OCI-LY1 (cell line): Measurements from ENCODE around the gene FBXO10.
A peak's percentile ranks its signal among the peaks of the same experiment; 100 is the strongest.

Experiments used
- H2AFZ ChIP-seq: fragments of 200-600 bp; sonication (generic), shearing (Covaris generic); 2 replicates; pipeline ENCODE4 v1.6.0; 2014; ENCODE audit warnings: antibody characterized with exemption, mild to moderate bottlenecking, low read length
- H3F3A ChIP-seq: fragments of 200-600 bp; sonication (generic), shearing (Covaris generic); 2 replicates; pipeline ENCODE4 v1.6.0; 2014; ENCODE audit warnings: mild to moderate bottlenecking, antibody characterized with exemption, low read length, moderate library complexity; ENCODE audit not compliant: insufficient read depth
- H3K27ac ChIP-seq: fragments of 200-600 bp; sonication (generic); 2 replicates; pipeline ENCODE4 v1.5.1; 2014; ENCODE audit warnings: low read length, mixed run types, mild to moderate bottlenecking, low read depth; ENCODE audit not compliant: poor library complexity, severe bottlenecking
- H3K27me3 ChIP-seq: fragments of 200-600 bp; sonication (generic); 2 replicates; pipeline ENCODE4 v1.6.0; 2014; ENCODE audit warnings: antibody characterized with exemption, mild to moderate bottlenecking, low read length, moderate library complexity; ENCODE audit not compliant: insufficient read depth
- H3K36me3 ChIP-seq: fragments of 200-600 bp; sonication (generic); 2 replicates; pipeline ENCODE4 v1.6.1; 2014; ENCODE audit warnings: mild to moderate bottlenecking, antibody characterized with exemption, low read length, moderate library complexity, mixed read lengths; ENCODE audit not compliant: insufficient read depth
- H3K4me1 ChIP-seq: fragments of 200-600 bp; sonication (generic); 2 replicates; pipeline ENCODE4 v1.5.1; 2014; ENCODE audit warnings: mild to moderate bottlenecking, low read length, moderate library complexity; ENCODE audit not compliant: insufficient read depth, severe bottlenecking
- H3K4me2 ChIP-seq: fragments of 200-600 bp; sonication (generic), shearing (Covaris generic); 2 replicates; pipeline ENCODE4 v1.6.1; 2014; ENCODE audit warnings: low read length
- H3K4me3 ChIP-seq: fragments of 200-600 bp; sonication (generic); 2 replicates; pipeline ENCODE4 v1.5.1; 2014; ENCODE audit warnings: low read length, low read depth, mild to moderate bottlenecking, mixed read lengths; ENCODE audit not compliant: poor library complexity, severe bottlenecking
- H3K79me2 ChIP-seq: fragments of 200-600 bp; shearing (Covaris generic); 2 replicates; pipeline ENCODE4 v1.6.1; 2016; ENCODE audit warnings: mixed run types, low read length, mixed read lengths; ENCODE audit not compliant: insufficient read depth
- H3K9ac ChIP-seq: fragments of 200-600 bp; sonication (generic), shearing (Covaris generic); 2 replicates; pipeline ENCODE4 v1.6.1; 2014; ENCODE audit warnings: mild to moderate bottlenecking, low read length, mixed read lengths
- H3K9me2 ChIP-seq: fragments of 200-600 bp; sonication (generic), shearing (Covaris generic); 2 replicates; pipeline ENCODE4 v1.6.1; 2014; ENCODE audit warnings: low read depth, mild to moderate bottlenecking, low read length, mixed read lengths
- H3K9me3 ChIP-seq: fragments of 200-600 bp; shearing (Covaris generic); 2 replicates; pipeline ENCODE4 v1.6.1; 2014; ENCODE audit warnings: low read length, mixed read lengths
- H4K20me1 ChIP-seq: fragments of 200-600 bp; sonication (generic), shearing (Covaris generic); 2 replicates; pipeline ENCODE4 v1.6.0; 2016; ENCODE audit warnings: mild to moderate bottlenecking, low read length; ENCODE audit not compliant: insufficient read depth
- EZH2 ChIP-seq: fragments of 200-600 bp; sonication (generic), shearing (Covaris generic); IDR thresholded peaks from 2 replicates; pipeline ENCODE4 v1.8.0; 2017; ENCODE audit warnings: borderline replicate concordance, mixed run types, mild to moderate bottlenecking, antibody characterized with exemption, low read length, moderate library complexity, mixed read lengths
- TF ChIP-seq, protein P1 (sequence below): fragments of 200-600 bp; sonication (generic), shearing (Covaris generic); IDR thresholded peaks from 2 replicates; pipeline ENCODE4 v1.5.1; 2017; ENCODE audit warnings: mild to moderate bottlenecking, antibody characterized with exemption, low read length, moderate library complexity, mixed read lengths

Gene FBXO10

DNA sequence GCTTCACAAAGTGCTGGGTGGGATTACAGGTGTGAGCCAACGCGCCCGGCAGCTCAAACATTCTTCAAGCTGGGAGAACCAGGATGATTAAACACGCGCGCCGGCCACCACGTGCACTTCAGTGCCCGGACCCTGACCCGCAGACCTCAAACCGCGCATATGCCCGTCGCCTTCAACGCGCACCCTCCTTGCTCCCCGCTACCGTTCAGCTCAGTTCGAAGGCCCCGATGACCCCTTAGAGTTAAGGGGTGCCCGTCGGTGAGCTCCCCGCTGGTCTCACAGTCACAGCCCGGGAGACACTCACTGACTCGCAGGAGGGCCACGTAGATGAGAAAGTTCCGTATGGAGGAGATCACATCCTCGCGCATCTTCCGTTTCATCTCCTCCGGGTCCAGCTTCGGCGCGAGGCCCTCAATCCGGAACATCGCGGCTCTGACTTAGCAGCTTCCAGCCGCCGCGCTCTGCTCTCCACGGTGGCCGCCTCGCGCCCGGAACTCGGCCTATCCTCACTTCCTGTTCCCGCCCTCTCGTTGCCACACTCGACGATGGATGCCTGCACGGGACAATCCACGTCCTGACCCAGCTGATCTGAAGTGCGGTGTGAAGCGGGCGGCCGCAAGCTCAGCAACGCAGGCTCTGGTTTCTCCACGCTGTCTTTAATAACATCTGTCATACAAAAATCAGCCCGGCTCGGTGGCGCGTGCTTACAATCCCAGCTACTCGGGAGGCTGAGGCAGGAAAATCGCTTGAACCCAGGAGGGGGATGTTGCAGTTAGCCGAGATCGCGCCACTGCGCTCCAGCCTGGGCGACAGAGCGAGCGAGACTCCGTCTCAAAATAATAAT, 16.1 kb upstream of the FBXO10 start, which contains the start of gene TOMM5:
TOMM5 (minus strand) TSS at position 490 of the 844 bp plus-strand sequence; CDS start at position 425, 65 bp downstream.
- H3K79me2 ChIP-seq, result peaks cover 56% of the 10 kb centered on the region
- TF ChIP-seq, protein P1, sequence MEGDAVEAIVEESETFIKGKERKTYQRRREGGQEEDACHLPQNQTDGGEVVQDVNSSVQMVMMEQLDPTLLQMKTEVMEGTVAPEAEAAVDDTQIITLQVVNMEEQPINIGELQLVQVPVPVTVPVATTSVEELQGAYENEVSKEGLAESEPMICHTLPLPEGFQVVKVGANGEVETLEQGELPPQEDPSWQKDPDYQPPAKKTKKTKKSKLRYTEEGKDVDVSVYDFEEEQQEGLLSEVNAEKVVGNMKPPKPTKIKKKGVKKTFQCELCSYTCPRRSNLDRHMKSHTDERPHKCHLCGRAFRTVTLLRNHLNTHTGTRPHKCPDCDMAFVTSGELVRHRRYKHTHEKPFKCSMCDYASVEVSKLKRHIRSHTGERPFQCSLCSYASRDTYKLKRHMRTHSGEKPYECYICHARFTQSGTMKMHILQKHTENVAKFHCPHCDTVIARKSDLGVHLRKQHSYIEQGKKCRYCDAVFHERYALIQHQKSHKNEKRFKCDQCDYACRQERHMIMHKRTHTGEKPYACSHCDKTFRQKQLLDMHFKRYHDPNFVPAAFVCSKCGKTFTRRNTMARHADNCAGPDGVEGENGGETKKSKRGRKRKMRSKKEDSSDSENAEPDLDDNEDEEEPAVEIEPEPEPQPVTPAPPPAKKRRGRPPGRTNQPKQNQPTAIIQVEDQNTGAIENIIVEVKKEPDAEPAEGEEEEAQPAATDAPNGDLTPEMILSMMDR, result no peak
- TF ChIP-seq EZH2, result no peak
- H2AFZ ChIP-seq, result peak within 1 kb of the TSS; percentile 8

GRCh38 chr9:37587521-37587920, 11.3 kb upstream of the FBXO10 start:
- Histone ChIP-seq H3K36me3 (peaks cover 83% of the 10 kb centered on the region), H3K9me2 (no peaks in the 10 kb centered on the region), H3K9me3 (no peaks in the 10 kb centered on the region), H3K27me3 (no peaks in the 10 kb centered on the region), H3K27ac (no peak overlapping the region), H4K20me1 (no peaks in the 10 kb centered on the region), H2AFZ (no peak overlapping the region), H3K4me2 (no peak overlapping the region), H3F3A (peaks cover 12% of the 10 kb centered on the region), H3K4me3 (no peak overlapping the region), H3K9ac (no peak overlapping the region), H3K79me2 (peaks cover 81% of the 10 kb centered on the region), H3K4me1 (peaks cover 51% of the 10 kb centered on the region)
- no peak for TF ChIP-seq EZH2
- TF ChIP-seq, protein P1, result no peak

More for the DNA sequence above, 16.1 kb upstream of the FBXO10 start, which contains the start of gene TOMM5:
- Histone ChIP-seq H3K27ac (peak within 1 kb of the TSS; percentile 77), H3K4me3 (peak within 1 kb of the TSS; percentile 97), H3K36me3 (peaks cover 36% of the 10 kb centered on the region), H3K4me1 (peaks cover 47% of the 10 kb centered on the region), H3K27me3 (no peaks in the 10 kb centered on the region), H3F3A (0 out of 2 replicates have a peak, but pooled peaks cover 8% of the 10 kb centered on the region), H4K20me1 (no peaks in the 10 kb centered on the region), H3K9me3 (no peaks in the 10 kb centered on the region), H3K4me2 (peak within 1 kb of the TSS; percentile 93), H3K9me2 (no peaks in the 10 kb centered on the region), H3K9ac (peak within 1 kb of the TSS; percentile 97)

DNA sequence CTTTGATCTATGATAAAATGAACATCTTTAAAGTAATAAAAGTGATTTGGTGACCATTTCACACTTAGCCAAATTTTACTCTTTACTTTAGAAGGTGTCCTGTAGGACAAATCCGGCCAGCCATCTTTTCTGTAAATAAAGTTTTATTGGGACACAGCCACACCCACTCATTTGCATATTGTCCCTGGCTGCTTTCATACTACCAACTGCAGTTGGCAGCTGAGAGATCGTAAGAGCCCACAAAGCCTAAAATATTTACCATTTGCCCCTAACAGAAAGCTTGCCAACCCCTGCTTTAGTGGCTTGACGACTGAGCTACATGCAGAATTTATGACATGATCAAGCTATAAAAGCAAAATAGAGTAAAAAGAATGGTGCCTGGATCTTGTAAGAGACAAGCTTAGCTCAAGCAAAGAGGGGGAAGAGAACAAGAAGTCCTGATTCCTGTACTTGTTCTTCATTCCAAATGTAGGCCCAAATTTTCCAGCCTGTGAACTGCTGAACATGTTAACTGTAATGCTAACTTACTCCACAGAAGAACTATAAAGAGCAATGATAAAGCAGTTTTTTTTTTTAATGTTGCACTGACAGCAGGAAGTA, 7.4 kb upstream of the FBXO10 start:
- no peak for TF ChIP-seq EZH2
- TF ChIP-seq, protein P1, result no peak
- Histone ChIP-seq H3K27ac (peak overlapping the region; percentile 77), H3F3A (peaks cover 4% of the 10 kb centered on the region), H3K4me1 (peaks cover 64% of the 10 kb centered on the region), H3K9ac (no peak overlapping the region), H3K27me3 (no peaks in the 10 kb centered on the region), H3K79me2 (peaks cover 78% of the 10 kb centered on the region), H3K4me3 (no peak overlapping the region), H4K20me1 (no peaks in the 10 kb centered on the region), H3K4me2 (peak overlapping the region; percentile 0; the same call in 1 of the 2 replicates), H3K36me3 (peaks cover 93% of the 10 kb centered on the region), H2AFZ (no peak overlapping the region), H3K9me2 (no peaks in the 10 kb centered on the region), H3K9me3 (no peaks in the 10 kb centered on the region)
